NB4 (cell line): ENCODE data around the gene PNPLA7.

Source experiments
- CTCF ChIP-seq: IDR thresholded peaks from one replicate; pipeline ENCODE4 v1.5.1; 2012; ENCODE audit warnings: low read depth, low read length
- MAX ChIP-seq: IDR thresholded peaks from 2 replicates; pipeline ENCODE4 v1.6.1; 2011; ENCODE audit warnings: low read depth, low read length
- MYC ChIP-seq: IDR thresholded peaks from 2 replicates; pipeline ENCODE4 v1.6.1; 2011; ENCODE audit warnings: low read depth, low read length

- no peak for TF ChIP-seq CTCF
- TF ChIP-seq MYC = no peak
- TF ChIP-seq MAX = no peak
Observed at GRCh38 chr9:137458194-137459151, 91.7 kb downstream of the PNPLA7 start.
